ENCODE measurements around the gene FAM171A2. TPM values are rescaled to one million over a fixed set of nuclear protein-coding genes. Genes with fewer than 3 reads are reported as not detected.

FAM171A2 gene
- total and polyA plus RNA-seq, 2 of the 4 experiments (the other 2 are of a cell fraction), result 3.2 to 5.9 TPM

GRCh38 chr17:44372036-44372435 is 8.4 kb upstream of the FAM171A2 start:
- Histone ChIP-seq H3K4ac (ENCODE audit: low read depth, low read length) (no peak overlapping the region), H3K79me1 (ENCODE audit: low read depth in 1 of 2, low read length in 2 of 2) (no peaks in the 10 kb centered on the region), H2BK5ac (ENCODE audit: low read depth, low read length, poor library complexity, severe bottlenecking) (no peak overlapping the region), H3K27ac (ENCODE audit: insufficient read depth, low read length) (no peak overlapping the region), H3K4me1 (ENCODE audit: control insufficient read depth, insufficient read depth, low read length) (peaks cover 2% of the 10 kb centered on the region; the same call in 1 of the 2 replicates), H3K27me3 (ENCODE audit: control insufficient read depth, insufficient read depth, low read length) (peaks cover 20% of the 10 kb centered on the region), H3K4me3 (ENCODE audit: insufficient read depth, low read depth, low read length) (no peak overlapping the region), H3K14ac (replicated peaks; ENCODE audit: low read depth, low read length) (no peak overlapping the region), H2AK9ac (replicated peaks; ENCODE audit: low read depth, low read length, poor library complexity) (peak overlapping the region; percentile 28), H3K56ac (ENCODE audit: extremely low read depth, insufficient read depth, low read length) (no peak overlapping the region), H2BK20ac (ENCODE audit: low read depth, low read length) (no peak overlapping the region), H2BK15ac (ENCODE audit: low read depth, low read length) (no peak overlapping the region), H3K23ac (ENCODE audit: low read depth, low read length) (no peak overlapping the region), H4K20me1 (ENCODE audit: insufficient read depth, low read length) (no peaks in the 10 kb centered on the region), H3K4me2 (ENCODE audit: low read depth, low read length) (no peak overlapping the region), H2BK120ac (ENCODE audit: low read depth, low read length) (no peak overlapping the region), H4K5ac (ENCODE audit: low read depth, low read length) (no peak overlapping the region), H3K9me3 (ENCODE audit: control insufficient read depth, insufficient read depth, low read length) (no peaks in the 10 kb centered on the region), H2AK5ac (ENCODE audit: low read depth, low read length) (no peak overlapping the region), H3K36me3 (ENCODE audit: control insufficient read depth, insufficient read depth, low read length) (no peaks in the 10 kb centered on the region), H4K8ac (ENCODE audit: low read depth in 2 of 2, low read length in 2 of 2) (no peak overlapping the region), H4K91ac (ENCODE audit: insufficient read depth, low read depth, low read length) (no peak overlapping the region), H3K9ac (ENCODE audit: low read depth, low read length) (no peak overlapping the region), H3K18ac (ENCODE audit: low read depth, low read length) (no peak overlapping the region), H2AFZ (replicated peaks; ENCODE audit: low read length, poor library complexity) (no peak overlapping the region), H3K9me1 (ENCODE audit: insufficient read depth, low read length) (0 out of 2 replicates have a peak, but pooled peaks cover 5% of the 10 kb centered on the region)
- ChIA-PET CTCF (interaction anchor here (0.9 kb wide), 1 partner anchor 41 kb away, joined by 3 read pairs; no protein-coding TSS in a partner anchor), POLR2A (ENCODE audit: unreplicated experiment) (no interaction called here)
- no TSS peak for BruUV-seq (replicated peaks)
- WGBS, 2 experiments (ENCODE audit: extremely low coverage in 2 of 2, insufficient read length in 1 of 2), result 82% methylated on average over 2 of the region's 10 CpGs; no CpG with 5 or more reads in 1 of the 2 experiments
- no peak for DNase-seq
- intact Hi-C loops (cut with micrococcal nuclease), result no loop called here
- TF ChIP-seq BHLHE40 (IDR thresholded peaks at IDR 0.05; ENCODE audit: low read depth, low read length) (no peak), CEBPB (IDR thresholded peaks at IDR 0.05; ENCODE audit: low read depth, low read length) (no peak), NFE2L2 (IDR thresholded peaks at IDR 0.05; ENCODE audit: low read depth, low read length) (no peak), CTCF (conservative IDR thresholded peaks at IDR 0.05; ENCODE audit: low read depth, low read length) (no peak), POLR2A (IDR thresholded peaks at IDR 0.05; ENCODE audit: low read depth, low read length) (no peak), RAD21 (IDR thresholded peaks at IDR 0.05; ENCODE audit: low read length) (no peak), RCOR1 (IDR thresholded peaks at IDR 0.05; ENCODE audit: insufficient replicate concordance, low read length) (no peak), FOS (IDR thresholded peaks at IDR 0.05; ENCODE audit: low read depth, low read length) (no peak), MXI1 (IDR thresholded peaks at IDR 0.05; ENCODE audit: borderline replicate concordance, low read depth, low read length) (no peak), RFX5 (IDR thresholded peaks at IDR 0.05; ENCODE audit: low read depth, low read length) (no peak), CHD1 (IDR thresholded peaks at IDR 0.05; ENCODE audit: low read depth, low read length) (no peak), MAFK (IDR thresholded peaks at IDR 0.05; ENCODE audit: low read depth, low read length) (no peak), SMC3 (IDR thresholded peaks at IDR 0.05; ENCODE audit: low read depth, low read length) (no peak)
- no peak for ATAC-seq (ENCODE audit: low read depth)
- dilution Hi-C loops (cut with HindIII; ENCODE audit: low sequenced_read_pairs, unreplicated experiment), result no loop called here
- in situ Hi-C loops (cut with MboI; ENCODE audit: low sequenced_read_pairs), result no loop called here

All from IMR-90 (cell line).